RWPE1 (cell line): Measurements from ENCODE around the gene SLC6A6.

ENCODE experiments used
- CTCF ChIA-PET: fragments of 350-600 bp; sonication (Branson Sonifier 250); formaldehyde crosslinking; extraction: SDS; loops from one replicate; lab custom pipeline; 2021; lab: Yijun Ruan, JAX
- POLR2A ChIA-PET: fragments of 400-600 bp; formaldehyde crosslinking; extraction: SDS; loops from one replicate; lab custom pipeline; 2020; ENCODE audit warnings: antibody characterized with exemption; ENCODE audit not compliant: low non-redundant PET; lab: Yijun Ruan, JAX
- DNase-seq: peaks from one replicate; pipeline ENCODE4 v3.0.0; 2012; ENCODE audit warnings: low spot score
- H3K27ac ChIP-seq: fragments of 450-650 bp; 2 replicates; pipeline ENCODE4 v1.5.1; 2017
- TF ChIP-seq, protein P1 (sequence below): fragments of 450-650 bp; conservative IDR thresholded peaks from 2 replicates; pipeline ENCODE4 v1.5.1; 2017; ENCODE audit warnings: low read depth, mild to moderate bottlenecking

Gene SLC6A6

DNA sequence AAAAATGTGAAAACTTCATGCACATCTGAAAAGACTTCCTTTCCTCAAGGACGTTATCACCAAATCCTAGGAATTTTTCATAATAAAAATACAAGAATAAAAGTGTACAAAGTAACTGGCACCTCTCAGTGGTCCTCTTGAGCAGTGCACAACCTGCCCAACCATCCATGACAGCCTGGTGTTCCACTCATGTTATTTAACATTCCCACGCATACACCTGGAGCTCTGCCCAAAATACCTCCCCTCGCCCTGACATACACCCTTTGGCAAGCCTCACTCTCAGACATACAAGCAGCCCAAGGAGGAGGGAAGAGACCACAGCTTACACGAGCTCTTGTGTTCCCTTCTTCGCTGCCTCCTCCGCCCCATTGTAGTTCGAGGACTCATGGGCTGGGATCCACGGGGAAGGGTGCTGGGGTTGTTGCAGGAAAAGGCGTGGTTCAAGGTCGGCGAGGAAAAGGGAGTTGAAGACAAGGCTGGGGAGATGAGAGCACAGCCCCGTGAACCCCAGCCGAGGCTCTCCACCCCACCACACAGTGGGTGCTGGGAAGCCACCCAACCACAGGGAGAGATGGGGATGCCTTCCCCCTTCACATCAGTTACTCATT lies 114.4 kb downstream of the SLC6A6 start:
- POLR2A ChIA-PET = no interaction called here
- CTCF ChIA-PET = no interaction called here
- TF ChIP-seq, protein P1, sequence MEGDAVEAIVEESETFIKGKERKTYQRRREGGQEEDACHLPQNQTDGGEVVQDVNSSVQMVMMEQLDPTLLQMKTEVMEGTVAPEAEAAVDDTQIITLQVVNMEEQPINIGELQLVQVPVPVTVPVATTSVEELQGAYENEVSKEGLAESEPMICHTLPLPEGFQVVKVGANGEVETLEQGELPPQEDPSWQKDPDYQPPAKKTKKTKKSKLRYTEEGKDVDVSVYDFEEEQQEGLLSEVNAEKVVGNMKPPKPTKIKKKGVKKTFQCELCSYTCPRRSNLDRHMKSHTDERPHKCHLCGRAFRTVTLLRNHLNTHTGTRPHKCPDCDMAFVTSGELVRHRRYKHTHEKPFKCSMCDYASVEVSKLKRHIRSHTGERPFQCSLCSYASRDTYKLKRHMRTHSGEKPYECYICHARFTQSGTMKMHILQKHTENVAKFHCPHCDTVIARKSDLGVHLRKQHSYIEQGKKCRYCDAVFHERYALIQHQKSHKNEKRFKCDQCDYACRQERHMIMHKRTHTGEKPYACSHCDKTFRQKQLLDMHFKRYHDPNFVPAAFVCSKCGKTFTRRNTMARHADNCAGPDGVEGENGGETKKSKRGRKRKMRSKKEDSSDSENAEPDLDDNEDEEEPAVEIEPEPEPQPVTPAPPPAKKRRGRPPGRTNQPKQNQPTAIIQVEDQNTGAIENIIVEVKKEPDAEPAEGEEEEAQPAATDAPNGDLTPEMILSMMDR = no peak

DNA sequence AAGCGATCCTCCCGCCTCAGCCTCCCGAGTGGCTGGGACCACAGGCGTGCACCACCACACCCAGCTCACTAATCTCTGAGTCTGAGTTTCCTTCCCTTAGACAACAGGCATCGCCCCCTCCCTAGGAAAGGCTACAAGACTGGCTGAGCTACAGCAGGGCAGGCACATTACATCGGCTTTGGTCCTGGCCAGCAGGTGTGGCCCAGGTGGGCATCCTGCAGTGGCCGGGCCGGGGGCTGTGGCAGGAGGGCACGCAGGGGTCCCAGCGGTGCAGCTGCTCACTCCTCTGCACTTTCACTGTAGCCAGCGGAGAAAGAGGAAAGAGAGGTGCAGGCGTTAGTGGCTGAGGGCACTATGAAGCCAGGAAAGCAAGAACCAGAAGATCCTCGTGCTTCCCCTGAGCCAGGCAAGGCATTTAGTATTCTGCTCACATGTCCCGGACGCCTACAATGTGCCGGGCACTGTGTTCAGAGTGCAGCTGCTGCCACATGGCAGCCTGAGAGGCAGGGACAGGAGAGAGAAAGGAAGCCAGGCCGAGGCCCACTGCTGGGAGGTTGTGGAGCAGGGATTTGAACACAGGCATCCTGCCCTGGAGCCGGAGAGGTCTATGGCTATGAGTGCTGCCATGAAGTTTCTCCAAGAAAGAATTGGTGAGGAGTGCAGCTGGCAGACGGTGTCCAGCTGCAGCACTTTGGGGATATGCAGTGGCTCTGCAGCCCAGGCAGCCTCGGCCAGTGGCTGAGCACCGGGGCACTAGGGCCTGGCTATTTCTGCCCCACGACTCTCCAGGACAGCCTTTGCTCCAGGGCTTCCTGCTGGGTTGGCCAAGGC lies 115.4 kb downstream of the SLC6A6 start:
- no peak for DNase-seq
- ChIA-PET CTCF (no interaction called here), POLR2A (no interaction called here)
- no peak overlapping the region for H3K27ac ChIP-seq
- TF ChIP-seq, protein P1 = no peak

More for the DNA sequence above, 114.4 kb downstream of the SLC6A6 start:
- DNase-seq = no peak
- no peak overlapping the region for H3K27ac ChIP-seq

DNA sequence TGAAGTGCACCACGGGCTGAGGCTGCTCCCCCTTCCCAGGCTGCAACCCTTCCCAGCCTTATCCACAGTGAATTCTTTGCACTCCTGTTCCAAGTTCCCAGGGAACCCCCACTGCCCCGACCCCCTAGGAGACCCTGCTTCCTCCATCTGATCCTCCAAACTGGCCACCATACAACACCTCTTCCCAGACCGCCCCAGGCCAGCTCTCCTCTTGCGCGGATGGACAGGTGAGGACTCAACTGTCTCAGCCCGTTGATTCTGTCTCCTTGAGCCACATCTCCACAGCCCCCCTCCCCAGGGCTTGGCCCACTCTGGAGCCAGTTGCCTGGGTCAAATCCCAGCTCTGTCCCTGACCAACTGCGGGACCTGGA lies 116.0 kb downstream of the SLC6A6 start:
- TF ChIP-seq, protein P1 = no peak
- no peak overlapping the region for H3K27ac ChIP-seq
- POLR2A ChIA-PET = no interaction called here
- no peak for DNase-seq
- CTCF ChIA-PET = no interaction called here

DNA sequence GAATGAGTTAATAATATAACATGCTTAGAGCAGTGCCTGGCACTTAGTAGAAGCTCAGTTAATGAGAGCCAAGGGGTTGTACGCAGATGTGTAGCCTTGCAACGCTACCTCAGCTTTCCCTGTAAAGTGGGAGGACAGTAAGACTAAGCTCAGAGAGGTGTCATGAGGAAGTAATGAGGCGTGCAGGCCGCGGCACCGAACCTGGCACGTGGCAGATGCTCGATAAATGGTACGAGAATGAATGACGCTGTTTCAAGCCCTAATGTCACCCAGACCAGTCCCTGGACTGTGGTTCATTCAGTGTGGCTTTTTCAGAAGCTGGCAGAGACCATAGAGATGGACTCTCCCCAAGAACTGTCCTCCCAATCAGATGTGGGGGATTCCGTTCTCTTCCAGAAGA lies 116.5 kb downstream of the SLC6A6 start:
- ChIA-PET POLR2A (no interaction called here), CTCF (no interaction called here)
- H3K27ac ChIP-seq = no peak overlapping the region
- DNase-seq = no peak
- TF ChIP-seq, protein P1 = no peak

DNA sequence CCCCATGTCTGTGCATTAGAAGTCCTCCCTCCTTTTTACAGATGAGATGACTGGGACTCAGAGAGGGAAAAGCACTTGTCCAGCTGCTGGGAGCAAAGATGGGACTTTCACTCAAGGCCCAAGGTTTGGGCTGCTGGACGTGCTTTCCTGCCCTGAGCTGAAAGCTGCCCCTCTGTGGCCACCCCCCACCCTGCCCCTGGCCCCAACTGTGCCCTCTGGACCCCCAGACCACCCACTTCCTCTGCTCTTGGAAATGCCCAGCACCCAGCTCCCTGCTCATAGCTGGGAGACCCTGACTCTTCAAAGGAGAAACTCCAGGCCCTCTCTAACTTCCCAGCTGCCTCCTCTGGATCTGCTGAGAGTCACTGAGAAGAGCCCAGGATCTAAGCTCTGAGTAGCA lies 117.0 kb downstream of the SLC6A6 start:
- DNase-seq = no peak
- H3K27ac ChIP-seq = no peak overlapping the region
- CTCF ChIA-PET = no interaction called here
- TF ChIP-seq, protein P1 = no peak
- POLR2A ChIA-PET = no interaction called here

DNA sequence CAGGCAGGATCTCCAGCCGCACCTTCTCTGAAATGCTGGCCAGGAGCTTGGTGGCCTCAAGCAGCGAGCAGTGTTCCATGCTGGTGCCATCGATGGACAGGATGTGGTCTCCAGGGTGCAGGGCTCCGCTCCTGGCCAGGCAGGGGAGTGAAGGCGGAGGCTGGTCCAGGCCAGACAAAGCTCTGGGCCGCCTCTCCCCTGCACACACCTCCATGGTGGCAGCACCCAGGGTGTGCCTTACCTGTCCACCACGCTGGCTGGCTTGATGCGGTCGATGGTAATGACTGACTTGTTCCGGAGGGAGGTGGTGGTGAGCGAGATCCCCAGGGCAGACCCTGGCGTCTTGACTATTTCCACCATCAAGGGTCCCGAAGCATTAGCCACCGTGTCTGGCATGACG lies 117.7 kb downstream of the SLC6A6 start:
- H3K27ac ChIP-seq = no peak overlapping the region
- no peak for DNase-seq
- ChIA-PET POLR2A (no interaction called here), CTCF (interaction anchor here (0.6 kb wide), 1 partner anchor 11 kb away, joined by 4 read pairs; no protein-coding TSS in a partner anchor)
- TF ChIP-seq, protein P1 = no peak
